Astrocyte (in vitro differentiated cells and primary cell): ENCODE data around the gene PPP1R7. TPM values are rescaled to one million over a fixed set of nuclear protein-coding genes. Genes with fewer than 3 reads are reported as not detected.

Experiments
- DNase-seq: peaks from one replicate; pipeline ENCODE4 v3.0.0-alpha.2; 2010; ENCODE audit warnings: low read depth
- FAIRE-seq: peaks from 2 replicates; lab custom pipeline; 2011; peaks lifted over from hg19 to GRCh38; lab: Jason Lieb, UNC
- H2AFZ ChIP-seq: 2 replicates; pipeline ENCODE4 v1.6.0; 2012; ENCODE audit warnings: low read depth, low read length, inconsistent platforms
- H3K27ac ChIP-seq: 2 replicates; pipeline ENCODE4 v1.5.1; 2011; ENCODE audit warnings: low read depth, low read length, inconsistent platforms
- H3K27me3 ChIP-seq: 2 replicates; pipeline ENCODE4 v1.6.0; 2011; ENCODE audit warnings: low read length, inconsistent platforms; ENCODE audit not compliant: insufficient read depth
- H3K36me3 ChIP-seq: 2 replicates; pipeline ENCODE4 v1.5.1; 2011; ENCODE audit warnings: low read length, inconsistent platforms; ENCODE audit not compliant: insufficient read depth
- H3K4me1 ChIP-seq: 2 replicates; pipeline ENCODE4 v1.5.1; 2011; ENCODE audit warnings: low read length, inconsistent platforms; ENCODE audit not compliant: insufficient read depth
- H3K4me2 ChIP-seq: 2 replicates; pipeline ENCODE4 v1.6.0; 2012; ENCODE audit warnings: low read length, inconsistent platforms
- H3K4me3 ChIP-seq: 2 replicates; pipeline ENCODE4 v1.5.1; 2011; ENCODE audit warnings: low read depth, mild to moderate bottlenecking, low read length, inconsistent platforms; ENCODE audit not compliant: insufficient read depth
- H3K79me2 ChIP-seq: 2 replicates; pipeline ENCODE4 v1.6.0; 2012; ENCODE audit warnings: mild to moderate bottlenecking, low read length, inconsistent platforms; ENCODE audit not compliant: insufficient read depth
- H3K9ac ChIP-seq: 2 replicates; pipeline ENCODE4 v1.6.0; 2012; ENCODE audit warnings: mild to moderate bottlenecking, low read length, inconsistent platforms
- H3K9me3 ChIP-seq: 2 replicates; pipeline ENCODE4 v1.5.1; 2012; ENCODE audit warnings: low read depth, mild to moderate bottlenecking, low read length, inconsistent platforms; ENCODE audit not compliant: insufficient read depth
- H4K20me1 ChIP-seq: 2 replicates; pipeline ENCODE4 v1.6.0; 2012; ENCODE audit warnings: low read length, inconsistent platforms; ENCODE audit not compliant: insufficient read depth
- H3K27ac Mint-ChIP-seq: one replicate; pipeline ENCODE4 v1.8.0; 2021; ENCODE audit warnings: mild to moderate bottlenecking, mixed read lengths; ENCODE audit not compliant: unreplicated experiment
- H3K27me3 Mint-ChIP-seq: one replicate; pipeline ENCODE4 v1.8.0; 2021; ENCODE audit warnings: low read depth, mixed read lengths; ENCODE audit not compliant: unreplicated experiment
- H3K36me3 Mint-ChIP-seq: one replicate; pipeline ENCODE4 v1.8.0; 2021; ENCODE audit warnings: low read depth, mixed read lengths; ENCODE audit not compliant: unreplicated experiment
- H3K4me1 Mint-ChIP-seq: one replicate; pipeline ENCODE4 v1.8.0; 2021; ENCODE audit warnings: low read depth, mixed read lengths; ENCODE audit not compliant: unreplicated experiment
- H3K4me3 Mint-ChIP-seq: one replicate; pipeline ENCODE4 v1.8.0; 2021; ENCODE audit warnings: mild to moderate bottlenecking, moderate library complexity, mixed read lengths; ENCODE audit not compliant: unreplicated experiment
- H3K9me3 Mint-ChIP-seq: one replicate; pipeline ENCODE4 v1.8.0; 2021; ENCODE audit warnings: mild to moderate bottlenecking, mixed read lengths; ENCODE audit not compliant: unreplicated experiment
- CTCF ChIP-seq: IDR thresholded peaks from 2 replicates; pipeline ENCODE4 v1.5.1; 2011; ENCODE audit warnings: low read depth, mild to moderate bottlenecking, inconsistent platforms, low read length, moderate library complexity; ENCODE audit not compliant: insufficient read depth
- EZH2 ChIP-seq: IDR thresholded peaks from 2 replicates; pipeline ENCODE4 v1.6.1; 2012; ENCODE audit warnings: mild to moderate bottlenecking, low read length, inconsistent platforms; ENCODE audit not compliant: insufficient read depth
- total RNA-seq: library from RNA; stranded (reverse); gene quantifications from 2 replicates; pipeline ENCODE4 v1.2.1, GENCODE V29; 2021

PPP1R7 gene
- total RNA-seq, 1 donor from 2014 or later = 53.4 TPM

DNA sequence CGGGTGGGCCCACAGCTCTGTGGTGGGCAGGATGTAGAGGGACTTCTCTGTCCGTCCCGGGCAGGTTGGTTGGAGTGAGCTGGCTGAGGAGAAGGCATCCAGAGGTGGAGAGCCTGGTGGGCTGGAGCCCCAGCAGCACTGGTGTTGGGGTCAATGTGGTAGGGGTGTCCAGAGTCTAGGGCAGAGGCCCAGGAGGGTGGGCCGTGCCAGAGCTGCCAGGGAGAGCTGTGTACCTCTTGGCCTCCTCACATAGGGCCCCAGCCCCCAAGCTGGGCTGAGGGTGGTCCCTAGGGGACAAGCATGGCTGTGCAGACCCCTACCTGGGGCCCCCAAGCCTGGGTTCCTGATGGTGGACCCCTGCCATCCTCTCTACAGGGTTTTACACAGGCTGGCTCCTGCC is 54.2 kb downstream of the PPP1R7 start:
- Histone ChIP-seq H4K20me1 (no peaks in the 10 kb centered on the region), H3K9ac (no peak overlapping the region), H3K4me3 (no peak overlapping the region), H3K4me2 (no peak overlapping the region), H2AFZ (no peak overlapping the region), H3K79me2 (no peaks in the 10 kb centered on the region), H3K27me3 (no peaks in the 10 kb centered on the region), H3K9me3 (no peaks in the 10 kb centered on the region), H3K27ac (no peak overlapping the region), H3K4me1 (no peaks in the 10 kb centered on the region), H3K36me3 (no peaks in the 10 kb centered on the region)
- Mint-ChIP-seq H3K36me3 (no peaks in the 10 kb centered on the region), H3K27ac (no peak overlapping the region), H3K27me3 (peaks cover 5% of the 10 kb centered on the region), H3K4me1 (no peaks in the 10 kb centered on the region), H3K4me3 (no peak overlapping the region), H3K9me3 (no peaks in the 10 kb centered on the region)
- no peak for TF ChIP-seq CTCF
- no peak for TF ChIP-seq EZH2
- FAIRE-seq = no peak
- no peak for DNase-seq

DNA sequence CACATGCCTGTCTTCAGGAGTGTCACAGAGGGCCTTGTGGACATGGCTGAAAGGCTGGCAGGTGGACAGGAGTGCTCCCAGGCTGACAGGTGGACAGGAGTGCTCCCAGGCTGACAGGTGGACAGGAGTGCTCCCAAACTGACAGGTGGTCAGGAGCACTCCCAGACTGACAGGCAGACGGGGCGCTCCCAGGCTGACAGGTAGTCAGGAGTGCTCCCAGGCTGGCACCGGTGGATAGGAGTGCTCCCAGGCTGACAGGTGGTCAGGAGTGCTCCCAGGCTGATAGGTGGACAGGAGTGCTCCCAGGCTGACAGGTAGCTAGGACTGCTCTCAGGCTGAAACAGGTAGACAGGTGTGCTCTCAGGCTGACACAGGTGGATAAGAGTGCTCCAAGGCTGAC is 54.8 kb downstream of the PPP1R7 start:
- Mint-ChIP-seq H3K4me1 (no peaks in the 10 kb centered on the region), H3K27me3 (peaks cover 5% of the 10 kb centered on the region), H3K9me3 (no peaks in the 10 kb centered on the region), H3K27ac (no peak overlapping the region), H3K36me3 (no peaks in the 10 kb centered on the region), H3K4me3 (no peak overlapping the region)
- Histone ChIP-seq H3K79me2 (no peaks in the 10 kb centered on the region), H3K36me3 (no peaks in the 10 kb centered on the region), H3K4me1 (no peaks in the 10 kb centered on the region), H3K9me3 (no peaks in the 10 kb centered on the region), H3K4me2 (no peak overlapping the region), H3K27me3 (no peaks in the 10 kb centered on the region), H2AFZ (no peak overlapping the region), H3K4me3 (no peak overlapping the region), H4K20me1 (no peaks in the 10 kb centered on the region), H3K27ac (no peak overlapping the region), H3K9ac (no peak overlapping the region)
- FAIRE-seq (no peak), DNase-seq (no peak)
- TF ChIP-seq EZH2 (no peak), CTCF (no peak)

GRCh38 chr2:241207151-241207550 is 56.9 kb downstream of the PPP1R7 start:
- Mint-ChIP-seq H3K9me3 (peaks cover 3% of the 10 kb centered on the region), H3K36me3 (no peaks in the 10 kb centered on the region), H3K4me1 (peaks cover 2% of the 10 kb centered on the region), H3K4me3 (no peak overlapping the region), H3K27me3 (peaks cover 9% of the 10 kb centered on the region), H3K27ac (no peak overlapping the region)
- DNase-seq = no peak
- Histone ChIP-seq H3K4me2 (no peak overlapping the region), H4K20me1 (no peaks in the 10 kb centered on the region), H3K27me3 (peaks cover 3% of the 10 kb centered on the region), H3K9me3 (no peaks in the 10 kb centered on the region), H3K9ac (no peak overlapping the region), H3K27ac (no peak overlapping the region), H2AFZ (no peak overlapping the region), H3K36me3 (no peaks in the 10 kb centered on the region), H3K4me1 (no peaks in the 10 kb centered on the region), H3K79me2 (no peaks in the 10 kb centered on the region), H3K4me3 (no peak overlapping the region)
- TF ChIP-seq EZH2 = no peak
- TF ChIP-seq CTCF = no peak
- no peak for FAIRE-seq
